GM12891 (cell line): ENCODE measurements around the gene KRT77.

Experiments
- DNase-seq: peaks from one replicate; pipeline ENCODE4 v3.0.0; 2011; ENCODE audit warnings: low spot score; ENCODE audit not compliant: insufficient read length
- FAIRE-seq: peaks from 2 replicates; lab custom pipeline; 2011; peaks lifted over from hg19 to GRCh38; lab: Jason Lieb, UNC
- PAX5 ChIP-seq: IDR thresholded peaks from 2 replicates; pipeline ENCODE4 v1.6.1; 2011; ENCODE audit warnings: low read length, moderate library complexity, mild to moderate bottlenecking; ENCODE audit not compliant: insufficient read depth, severe bottlenecking
- POLR2A ChIP-seq: IDR thresholded peaks from 2 replicates; pipeline ENCODE4 v1.6.1; 2011; ENCODE audit warnings: low read depth, low read length, control low read depth
- POLR2AphosphoS5 ChIP-seq: IDR thresholded peaks from 2 replicates; pipeline ENCODE4 v1.6.1; 2011; ENCODE audit warnings: low read depth, low read length, control low read depth
- POU2F2 ChIP-seq: IDR thresholded peaks from 2 replicates; pipeline ENCODE4 v1.6.1; 2011; ENCODE audit warnings: low read depth, mild to moderate bottlenecking, control low read depth, low read length, moderate library complexity
- SPI1 ChIP-seq: IDR thresholded peaks from 2 replicates; pipeline ENCODE4 v1.6.1; 2011; ENCODE audit warnings: low read depth, low read length, control low read depth
- TAF1 ChIP-seq: IDR thresholded peaks from 2 replicates; pipeline ENCODE4 v1.6.1; 2011; ENCODE audit warnings: low read depth, low read length, control low read depth

KRT77 gene

DNA sequence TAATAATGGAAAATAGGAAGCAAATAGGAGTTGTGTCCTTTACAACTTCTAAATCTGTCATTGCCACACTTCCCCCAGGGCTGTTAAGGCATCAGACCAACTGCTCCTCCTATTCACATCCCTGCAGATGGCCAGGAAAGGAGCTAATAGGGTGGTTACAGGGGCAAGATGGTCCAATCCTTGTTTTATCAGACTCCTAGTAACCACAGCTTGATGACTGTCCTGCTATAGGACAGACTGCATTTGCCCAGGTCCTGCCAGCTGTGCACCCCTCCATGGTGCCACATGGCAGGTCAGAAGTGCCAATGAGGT, 40.5 kb downstream of the KRT77 start:
- TF ChIP-seq SPI1 (no peak), POLR2A (no peak)
- DNase-seq (no peak), FAIRE-seq (no peak)

DNA sequence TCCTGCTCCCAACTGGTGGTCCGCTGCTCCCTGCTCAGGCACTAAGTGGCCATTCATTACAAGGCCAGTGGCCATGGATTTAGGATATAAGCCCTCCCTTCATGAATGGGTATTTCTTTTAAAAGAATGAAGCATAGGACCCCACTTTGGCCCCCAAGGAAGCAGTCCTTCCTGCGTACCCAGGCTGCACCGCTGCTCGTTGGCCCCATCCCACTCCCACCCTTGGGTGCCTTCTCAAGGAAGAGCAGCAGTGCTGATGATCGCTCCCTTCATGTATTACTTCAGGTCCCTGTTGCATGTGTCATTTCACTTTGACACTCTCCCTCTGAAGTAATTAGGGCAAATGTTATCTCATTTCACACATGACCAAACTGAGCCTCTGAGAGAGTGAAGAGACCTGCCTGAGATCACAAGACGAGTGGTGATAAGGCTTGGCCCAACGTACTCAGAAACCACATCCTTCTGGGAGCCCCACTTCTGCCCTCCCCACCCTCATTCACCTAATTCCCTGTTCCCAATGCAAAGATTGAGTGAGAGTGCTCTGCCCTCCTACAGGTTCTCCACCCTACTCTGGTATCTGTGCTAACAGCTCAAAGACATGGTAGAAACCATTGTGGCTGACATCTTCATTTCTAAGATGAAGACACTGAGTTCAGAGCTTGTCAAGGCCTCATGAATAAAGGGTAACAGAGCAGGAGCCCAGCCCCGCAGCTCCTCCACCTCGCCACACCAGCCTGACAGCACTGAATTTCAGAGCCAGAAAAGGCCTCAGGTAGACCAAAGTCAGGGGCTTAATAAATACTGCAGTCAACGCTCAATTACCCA, 41.0 kb downstream of the KRT77 start:
- DNase-seq (no peak), FAIRE-seq (no peak)
- no peak for TF ChIP-seq SPI1
- TF ChIP-seq POU2F2 = no peak
- TF ChIP-seq TAF1 = no peak
- TF ChIP-seq POLR2AphosphoS5 = no peak
- no peak for TF ChIP-seq PAX5
- TF ChIP-seq POLR2A = no peak

DNA sequence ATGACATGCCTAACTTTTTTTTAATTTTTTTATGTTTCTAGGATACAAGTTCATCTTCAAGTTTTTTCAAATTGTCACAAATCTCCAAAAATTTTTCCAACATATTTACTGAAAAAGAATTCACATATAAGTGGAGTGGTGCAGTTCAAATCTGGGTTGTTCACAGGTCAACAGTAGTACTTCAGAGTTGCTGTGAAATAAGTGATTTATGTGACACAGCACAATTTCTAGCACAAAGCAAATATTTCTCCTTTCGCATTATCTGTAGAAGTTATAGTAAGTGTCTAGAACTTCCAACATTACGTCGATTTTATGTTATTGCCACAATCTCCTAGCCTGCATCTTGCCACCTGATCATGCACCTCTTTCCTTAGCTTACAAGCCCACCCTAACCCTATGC, 41.7 kb downstream of the KRT77 start:
- FAIRE-seq (no peak), DNase-seq (no peak)
- TF ChIP-seq SPI1 (no peak), TAF1 (no peak), POLR2AphosphoS5 (no peak), POLR2A (no peak), POU2F2 (no peak), PAX5 (no peak)

DNA sequence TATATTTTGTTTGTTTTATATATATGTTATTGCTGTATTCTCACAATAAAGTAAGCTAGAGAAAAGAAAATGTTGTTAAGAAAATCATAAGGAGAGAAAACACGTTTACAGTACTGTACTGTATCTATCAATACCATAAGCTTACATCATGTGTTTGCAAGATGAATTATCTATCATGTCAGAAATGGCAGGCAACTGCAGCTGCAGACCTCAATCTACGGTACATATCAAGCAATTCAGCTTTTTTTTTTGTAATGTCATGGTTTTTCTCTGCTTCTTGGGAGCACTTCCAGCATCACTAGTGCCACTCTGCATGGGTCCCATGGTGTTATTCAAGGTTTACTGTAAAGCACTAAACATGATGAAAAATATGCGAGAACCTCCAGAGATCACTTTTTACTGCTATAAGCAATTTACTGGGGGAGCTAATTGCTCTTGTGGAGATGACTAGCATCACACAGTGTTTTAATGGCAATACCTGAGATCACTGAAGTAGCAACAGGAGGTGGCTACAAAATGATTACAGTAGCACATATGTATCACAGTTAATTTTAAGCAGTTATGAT, 42.3 kb downstream of the KRT77 start:
- DNase-seq = no peak
- TF ChIP-seq SPI1 = no peak
- TF ChIP-seq PAX5 = no peak
- FAIRE-seq = no peak

DNA sequence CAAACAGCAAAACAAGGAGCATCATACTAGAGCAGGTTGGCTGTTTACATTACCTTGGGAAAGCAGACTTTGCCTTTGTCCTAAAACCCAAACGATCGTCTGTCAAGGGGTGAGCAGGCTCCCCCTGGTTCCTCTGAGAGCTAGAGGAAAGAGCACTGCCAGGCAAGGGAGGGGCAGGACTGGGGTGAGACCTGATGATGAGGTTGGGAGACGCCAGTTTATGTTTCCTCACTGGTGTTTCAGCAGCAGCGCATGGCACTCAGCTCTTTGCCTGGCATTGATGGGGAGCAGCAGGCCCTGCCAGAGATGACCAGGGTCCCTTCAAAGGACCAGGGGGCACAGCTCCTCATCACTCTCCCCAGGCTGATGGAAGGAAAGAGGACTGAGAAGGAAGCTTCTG, 43.4 kb downstream of the KRT77 start:
- TF ChIP-seq PAX5 (no peak), SPI1 (no peak), POU2F2 (no peak), POLR2A (no peak), TAF1 (no peak), POLR2AphosphoS5 (no peak)
- no peak for DNase-seq
- no peak for FAIRE-seq

DNA sequence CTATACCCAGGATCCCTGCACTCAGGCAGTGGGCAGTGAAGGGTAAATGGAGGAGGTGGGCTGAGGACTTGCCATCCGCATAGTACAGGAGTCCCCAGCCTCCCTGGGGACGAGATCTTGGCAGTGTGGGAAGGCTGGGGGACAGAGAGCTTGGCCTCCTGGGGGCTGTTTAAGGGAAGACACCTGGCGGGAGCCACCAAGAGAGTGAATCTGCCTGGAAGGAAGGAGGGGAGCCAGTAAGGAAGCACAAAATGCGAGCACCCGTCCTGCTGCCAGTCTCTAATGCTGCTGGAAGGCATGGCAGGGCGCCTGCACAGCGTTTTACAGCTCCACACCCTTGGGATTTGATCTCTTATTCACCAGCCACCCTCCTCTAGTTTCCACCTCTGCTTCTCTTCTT, 43.9 kb downstream of the KRT77 start:
- no peak for TF ChIP-seq POU2F2
- no peak for TF ChIP-seq POLR2A
- no peak for TF ChIP-seq SPI1
- no peak for TF ChIP-seq POLR2AphosphoS5
- no peak for TF ChIP-seq TAF1
- no peak for TF ChIP-seq PAX5
- no peak for DNase-seq
- no peak for FAIRE-seq

DNA sequence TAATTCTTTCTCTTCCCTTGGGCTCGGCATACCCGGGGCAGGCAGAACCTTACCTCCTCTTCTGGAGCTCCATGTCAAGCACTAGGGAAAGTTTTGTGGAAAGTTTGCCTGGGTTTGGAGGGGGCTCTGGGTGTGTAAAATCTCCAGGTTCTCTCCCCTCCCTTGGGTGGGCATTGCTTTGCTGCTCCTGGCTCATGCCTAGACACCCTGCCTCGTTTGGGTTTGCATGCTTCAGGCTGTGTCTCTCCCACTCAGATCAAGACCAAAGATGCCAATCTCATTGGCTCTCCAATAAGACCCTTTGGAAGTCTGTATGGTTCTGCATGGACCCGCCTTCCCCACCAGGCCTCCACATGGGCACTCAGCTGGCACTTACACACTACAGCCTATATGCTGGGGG, 45.1 kb downstream of the KRT77 start:
- FAIRE-seq (no peak), DNase-seq (no peak)
- TF ChIP-seq POLR2A = no peak
- no peak for TF ChIP-seq POU2F2
- no peak for TF ChIP-seq PAX5
- TF ChIP-seq POLR2AphosphoS5 = no peak
- TF ChIP-seq SPI1 = no peak
- TF ChIP-seq TAF1 = no peak

DNA sequence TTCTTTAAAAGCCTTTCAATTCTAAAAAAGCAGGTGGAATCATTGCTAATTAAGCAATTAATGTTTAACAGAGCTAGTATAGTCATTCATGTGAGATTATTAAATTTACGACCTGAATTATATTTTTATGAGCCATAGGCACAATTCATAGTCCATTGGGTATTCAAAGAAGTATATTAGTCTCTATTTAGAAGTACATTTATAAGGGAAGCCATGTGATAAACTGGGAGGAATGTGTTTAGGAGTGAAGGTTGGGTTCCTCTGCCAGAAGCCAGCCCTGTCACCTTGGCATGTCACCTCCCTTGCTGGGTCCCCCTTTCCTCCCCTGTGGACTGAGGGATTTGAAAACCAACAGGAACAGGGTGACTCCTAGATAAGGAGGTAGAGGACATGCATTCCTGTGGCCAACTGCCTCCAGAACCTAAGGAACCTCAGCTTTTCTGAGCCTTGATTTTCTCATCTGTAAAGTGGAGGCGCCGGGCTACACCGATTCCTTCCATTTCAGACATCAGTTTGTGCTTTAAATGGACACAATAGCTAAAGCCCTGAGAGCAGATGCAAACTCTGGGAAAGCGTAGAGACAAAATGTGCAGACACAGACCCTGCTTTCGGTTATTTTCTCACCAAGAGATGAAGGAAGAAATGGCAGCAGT, 45.9 kb downstream of the KRT77 start:
- no peak for TF ChIP-seq TAF1
- TF ChIP-seq SPI1 = no peak
- no peak for TF ChIP-seq PAX5
- FAIRE-seq (no peak), DNase-seq (no peak)

DNA sequence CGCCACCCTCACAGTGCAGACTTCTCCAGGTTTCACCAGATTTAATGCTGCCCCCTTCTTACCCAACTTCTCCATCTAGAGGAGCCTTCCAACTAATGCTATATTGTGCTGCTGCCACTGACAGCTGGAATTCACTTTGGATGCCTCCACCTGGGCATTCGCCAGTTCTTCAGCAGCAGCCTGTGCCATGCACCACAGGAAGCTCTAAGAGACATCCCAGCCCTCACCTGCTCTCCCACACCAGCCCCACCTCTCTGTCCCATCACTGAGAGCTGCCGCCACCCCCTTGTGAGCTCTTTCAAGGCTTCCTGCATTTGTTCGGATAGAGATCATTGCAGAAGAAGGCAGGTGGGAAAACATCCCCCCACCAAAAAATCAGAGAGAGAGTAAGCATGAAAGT, 46.7 kb downstream of the KRT77 start:
- TF ChIP-seq POLR2A (no peak), PAX5 (no peak), POU2F2 (no peak), POLR2AphosphoS5 (no peak), SPI1 (no peak), TAF1 (no peak)
- no peak for DNase-seq
- FAIRE-seq = no peak

DNA sequence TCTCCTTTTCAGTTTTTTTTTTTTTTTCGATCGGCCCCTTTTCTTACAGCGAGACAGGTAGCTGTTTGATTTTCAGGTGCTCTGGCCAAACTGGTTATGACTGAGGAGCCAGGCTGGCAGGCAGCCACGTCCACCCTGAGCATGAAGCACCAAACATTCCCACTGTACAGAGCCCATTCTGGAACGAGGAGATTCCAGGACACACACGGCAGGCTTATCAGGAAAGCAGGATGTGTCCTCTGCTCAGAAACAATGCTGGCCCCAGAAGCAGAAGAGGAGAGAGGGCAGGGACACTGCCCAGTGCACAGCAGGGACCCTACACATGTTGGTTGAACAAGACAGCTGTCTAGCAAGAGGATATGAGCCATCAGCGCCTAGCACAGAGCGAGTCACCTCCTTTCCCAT, 47.6 kb downstream of the KRT77 start:
- FAIRE-seq (no peak), DNase-seq (no peak)
- no peak for TF ChIP-seq SPI1
- no peak for TF ChIP-seq PAX5
- no peak for TF ChIP-seq TAF1
- TF ChIP-seq POLR2A = no peak
- no peak for TF ChIP-seq POLR2AphosphoS5
- no peak for TF ChIP-seq POU2F2
